Testis (tissue), 2 donors: ENCODE data around the gene CAPN12.

Experiments used
- POLR2A ChIP-seq: fragments of 450-650 bp; IDR thresholded peaks from one replicate; pipeline ENCODE4 v1.6.1; 2017; ENCODE audit warnings: antibody characterized with exemption, mild to moderate bottlenecking, moderate library complexity
- TF ChIP-seq, protein P1 (sequence below), 3 experiments: fragments of 450-650 bp in 2 of 3; fragments of 200-600 bp in 1 of 3; sonication (generic) in 1 of 3; IDR thresholded peaks; one replicate each; pipeline ENCODE4 v1.5.1; 2016 to 2019; ENCODE audit warnings: antibody characterized with exemption in 3 of 3, mild to moderate bottlenecking in 2 of 3, moderate library complexity in 1 of 3

DNA sequence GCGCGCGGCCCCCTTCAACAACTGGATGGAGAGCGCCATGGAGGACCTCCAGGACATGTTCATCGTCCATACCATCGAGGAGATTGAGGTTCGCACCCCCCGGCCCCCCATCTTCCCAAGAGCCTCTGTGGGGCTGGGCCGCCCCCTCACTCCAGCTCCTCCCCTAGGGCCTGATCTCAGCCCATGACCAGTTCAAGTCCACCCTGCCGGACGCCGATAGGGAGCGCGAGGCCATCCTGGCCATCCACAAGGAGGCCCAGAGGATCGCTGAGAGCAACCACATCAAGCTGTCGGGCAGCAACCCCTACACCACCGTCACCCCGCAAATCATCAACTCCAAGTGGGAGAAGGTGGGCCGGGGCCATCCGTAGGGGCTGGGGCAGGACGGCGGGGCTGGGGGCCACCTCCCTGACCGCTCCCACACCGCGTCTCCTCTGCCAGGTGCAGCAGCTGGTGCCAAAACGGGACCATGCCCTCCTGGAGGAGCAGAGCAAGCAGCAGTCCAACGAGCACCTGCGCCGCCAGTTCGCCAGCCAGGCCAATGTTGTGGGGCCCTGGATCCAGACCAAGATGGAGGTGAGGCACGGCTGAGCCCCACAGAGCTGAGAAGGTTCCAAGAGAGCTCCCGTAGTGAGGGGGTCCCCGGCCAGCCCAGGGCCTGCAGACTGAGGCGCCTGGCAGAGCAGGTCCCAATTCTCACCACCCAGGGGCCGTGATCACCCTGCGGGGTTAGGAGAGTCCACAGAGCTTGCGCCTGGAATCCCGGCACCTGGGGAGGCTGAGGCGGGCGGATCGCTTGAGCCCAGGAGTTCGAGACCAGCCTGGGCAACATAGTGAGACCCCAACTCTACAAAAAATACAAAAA is 20.1 kb downstream of the CAPN12 start:
- TF ChIP-seq, protein P1, sequence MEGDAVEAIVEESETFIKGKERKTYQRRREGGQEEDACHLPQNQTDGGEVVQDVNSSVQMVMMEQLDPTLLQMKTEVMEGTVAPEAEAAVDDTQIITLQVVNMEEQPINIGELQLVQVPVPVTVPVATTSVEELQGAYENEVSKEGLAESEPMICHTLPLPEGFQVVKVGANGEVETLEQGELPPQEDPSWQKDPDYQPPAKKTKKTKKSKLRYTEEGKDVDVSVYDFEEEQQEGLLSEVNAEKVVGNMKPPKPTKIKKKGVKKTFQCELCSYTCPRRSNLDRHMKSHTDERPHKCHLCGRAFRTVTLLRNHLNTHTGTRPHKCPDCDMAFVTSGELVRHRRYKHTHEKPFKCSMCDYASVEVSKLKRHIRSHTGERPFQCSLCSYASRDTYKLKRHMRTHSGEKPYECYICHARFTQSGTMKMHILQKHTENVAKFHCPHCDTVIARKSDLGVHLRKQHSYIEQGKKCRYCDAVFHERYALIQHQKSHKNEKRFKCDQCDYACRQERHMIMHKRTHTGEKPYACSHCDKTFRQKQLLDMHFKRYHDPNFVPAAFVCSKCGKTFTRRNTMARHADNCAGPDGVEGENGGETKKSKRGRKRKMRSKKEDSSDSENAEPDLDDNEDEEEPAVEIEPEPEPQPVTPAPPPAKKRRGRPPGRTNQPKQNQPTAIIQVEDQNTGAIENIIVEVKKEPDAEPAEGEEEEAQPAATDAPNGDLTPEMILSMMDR (IDR thresholded peaks at IDR 0.05): no peak
- no peak for TF ChIP-seq POLR2A
